ENCODE measurements around the gene SETD3. TPM values are rescaled to one million over a fixed set of nuclear protein-coding genes. Genes with fewer than 3 reads are reported as not detected.

SETD3 gene
- polyA plus RNA-seq, 1 donor from 2014 or later, result 27.8 TPM

DNA sequence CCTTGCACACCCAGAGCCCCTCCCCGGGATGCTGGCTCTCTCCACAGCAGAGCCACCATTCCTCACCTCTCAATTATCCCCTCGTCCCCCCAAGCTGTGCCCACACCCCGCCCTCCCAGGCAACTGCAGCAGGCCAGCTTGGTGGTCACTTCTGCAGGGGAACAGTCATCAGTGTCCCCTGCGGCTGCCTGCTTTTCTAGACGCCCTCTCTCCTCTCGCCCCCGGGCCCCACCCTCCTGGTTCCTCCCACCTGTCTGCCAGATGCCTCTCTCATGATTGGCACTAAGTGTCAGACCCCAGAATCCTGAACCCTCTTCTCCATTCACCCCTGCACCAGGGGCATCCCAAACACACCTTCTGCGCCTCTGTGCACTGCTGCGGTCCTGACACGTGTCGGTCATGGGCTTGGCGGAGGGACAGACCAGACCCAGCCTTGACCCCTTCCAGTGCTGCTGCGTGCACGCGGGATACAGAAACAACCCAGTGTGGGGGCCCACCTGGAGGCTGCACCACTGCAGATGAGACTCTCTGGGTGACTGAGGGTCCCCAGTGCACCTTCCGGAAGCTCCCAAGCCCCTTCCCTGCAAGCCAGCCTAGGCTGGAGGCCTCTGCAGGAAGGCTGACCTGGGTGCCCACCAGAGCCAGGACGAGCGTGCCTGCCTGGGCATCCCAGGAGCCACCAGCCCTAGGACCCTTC, 99.5 kb downstream of the SETD3 start:
- H3K9me3 Mint-ChIP-seq, result peaks cover 0 to 2% (median 0%) of the 10 kb centered on the region in 3 donors
- H3K4me3 Mint-ChIP-seq, result peak overlapping the region in 2 of 4 donors; percentile 88 to 93
- H3K27ac Mint-ChIP-seq, result peak overlapping the region in 1 of 3 donors; percentile 16
- H3K4me1 Mint-ChIP-seq, result peaks cover 5 to 15% (median 10%) of the 10 kb centered on the region in 3 donors
- peaks cover 24% of the 10 kb centered on the region for H3K27me3 Mint-ChIP-seq
- H3K36me3 Mint-ChIP-seq, result peaks cover 2% of the 10 kb centered on the region

DNA sequence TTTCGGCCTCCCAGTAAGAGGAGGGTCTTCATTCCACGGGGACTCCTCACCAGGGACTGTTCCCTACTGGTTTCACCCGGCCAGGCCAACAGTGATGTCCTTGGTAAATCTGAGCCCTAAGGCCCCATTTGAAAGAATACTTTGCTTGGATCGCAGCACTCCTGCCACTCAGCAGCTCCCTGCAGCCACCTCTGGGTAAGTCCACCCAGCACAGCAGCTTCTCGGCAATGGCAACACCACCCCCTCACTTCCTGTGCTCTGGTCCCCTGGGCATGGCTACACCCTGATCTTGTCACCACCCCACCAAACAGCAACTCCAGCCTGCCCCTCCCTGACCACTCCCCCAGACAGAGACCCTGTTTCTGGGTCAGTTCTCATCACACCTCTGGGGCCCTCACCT, 100.3 kb downstream of the SETD3 start:
- Mint-ChIP-seq H3K27ac (no peak overlapping the region), H3K27me3 (peaks cover 18% of the 10 kb centered on the region), H3K4me1 (peaks cover 1 to 15% (median 10%) of the 10 kb centered on the region in 3 donors), H3K9me3 (peaks cover 0 to under 1% (median 0%) of the 10 kb centered on the region in 3 donors), H3K36me3 (peaks cover under 1% of the 10 kb centered on the region), H3K4me3 (peak overlapping the region in 2 of 4 donors; percentile 88 to 93)

DNA sequence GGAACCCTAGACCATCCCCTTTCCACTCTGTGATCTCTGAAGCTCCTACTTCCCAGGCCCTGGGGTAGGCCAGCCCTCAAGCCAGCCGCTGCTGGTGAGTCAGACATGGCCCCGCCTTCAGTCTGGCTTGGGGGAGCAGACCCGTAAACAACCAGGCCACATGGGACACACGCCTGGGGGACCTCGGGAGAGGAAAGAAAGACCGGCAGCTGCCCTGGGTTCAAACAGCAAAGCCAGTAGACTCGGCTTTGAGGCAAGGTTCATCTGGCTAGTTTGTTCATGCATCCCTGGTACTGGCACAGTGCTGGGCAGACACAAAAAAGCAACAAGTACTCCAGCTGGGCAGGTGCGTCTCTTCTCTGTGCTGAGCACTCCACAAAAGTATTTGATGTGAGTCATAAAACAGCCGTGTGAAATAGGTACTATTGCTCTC, 101.9 kb downstream of the SETD3 start:
- Mint-ChIP-seq H3K36me3 (no peaks in the 10 kb centered on the region), H3K27ac (no peak overlapping the region), H3K4me3 (no peak overlapping the region), H3K9me3 (no peaks in the 10 kb centered on the region), H3K27me3 (peaks cover 10% of the 10 kb centered on the region), H3K4me1 (peaks cover 0 to 15% (median 10%) of the 10 kb centered on the region in 3 donors)

DNA sequence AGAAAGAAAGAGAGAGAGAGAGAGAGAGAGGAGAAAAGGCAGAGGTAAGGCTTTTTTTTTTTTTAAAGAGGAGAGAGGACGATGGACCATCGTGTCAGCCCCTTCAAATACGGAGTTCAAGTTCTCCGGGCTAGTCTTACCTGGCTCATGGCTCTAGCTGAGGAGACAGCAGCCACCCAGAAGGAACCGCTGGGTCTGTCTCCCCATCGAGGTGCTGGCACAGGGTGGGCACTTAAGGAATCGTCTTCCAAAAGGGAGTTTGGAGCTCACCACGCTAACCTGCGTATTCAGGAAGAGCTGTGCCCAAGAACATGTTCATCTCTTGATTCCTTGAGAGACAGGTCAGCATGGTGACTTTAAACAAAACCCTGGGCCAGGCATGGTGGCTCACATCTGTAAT, 102.7 kb downstream of the SETD3 start:
- H3K36me3 Mint-ChIP-seq, result no peaks in the 10 kb centered on the region
- H3K27me3 Mint-ChIP-seq, result peaks cover 7% of the 10 kb centered on the region
- H3K9me3 Mint-ChIP-seq, result no peaks in the 10 kb centered on the region
- no peak overlapping the region for H3K4me3 Mint-ChIP-seq
- H3K27ac Mint-ChIP-seq, result no peak overlapping the region
- H3K4me1 Mint-ChIP-seq, result peaks cover 0 to 15% (median 10%) of the 10 kb centered on the region in 3 donors

DNA sequence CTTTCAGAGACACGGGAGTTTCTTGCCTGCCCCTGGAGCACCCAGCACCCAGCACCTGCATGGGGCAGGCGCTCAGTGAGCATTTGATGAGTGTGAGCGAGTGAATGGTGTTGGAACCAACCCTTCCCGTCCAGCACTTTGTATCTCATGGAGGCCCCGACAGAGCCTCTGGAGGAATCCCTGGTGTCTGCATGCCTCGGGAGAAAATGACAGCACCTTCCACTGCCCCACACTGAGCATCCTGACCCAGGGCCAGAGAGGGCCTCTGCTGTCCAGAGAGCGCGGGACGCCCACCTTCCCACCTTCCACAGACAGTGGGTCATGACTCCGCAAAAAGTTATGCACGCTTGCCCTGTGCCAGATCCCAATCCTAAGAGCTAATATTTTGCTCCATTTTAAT, 105.7 kb downstream of the SETD3 start:
- H3K4me3 Mint-ChIP-seq, result no peak overlapping the region
- H3K36me3 Mint-ChIP-seq, result peaks cover 2% of the 10 kb centered on the region
- H3K27ac Mint-ChIP-seq, result no peak overlapping the region
- H3K9me3 Mint-ChIP-seq, result peaks cover 0 to 2% (median 2%) of the 10 kb centered on the region in 3 donors
- no peaks in the 10 kb centered on the region for H3K27me3 Mint-ChIP-seq
- peaks cover 0 to 3% (median 1%) of the 10 kb centered on the region in 3 donors for H3K4me1 Mint-ChIP-seq

DNA sequence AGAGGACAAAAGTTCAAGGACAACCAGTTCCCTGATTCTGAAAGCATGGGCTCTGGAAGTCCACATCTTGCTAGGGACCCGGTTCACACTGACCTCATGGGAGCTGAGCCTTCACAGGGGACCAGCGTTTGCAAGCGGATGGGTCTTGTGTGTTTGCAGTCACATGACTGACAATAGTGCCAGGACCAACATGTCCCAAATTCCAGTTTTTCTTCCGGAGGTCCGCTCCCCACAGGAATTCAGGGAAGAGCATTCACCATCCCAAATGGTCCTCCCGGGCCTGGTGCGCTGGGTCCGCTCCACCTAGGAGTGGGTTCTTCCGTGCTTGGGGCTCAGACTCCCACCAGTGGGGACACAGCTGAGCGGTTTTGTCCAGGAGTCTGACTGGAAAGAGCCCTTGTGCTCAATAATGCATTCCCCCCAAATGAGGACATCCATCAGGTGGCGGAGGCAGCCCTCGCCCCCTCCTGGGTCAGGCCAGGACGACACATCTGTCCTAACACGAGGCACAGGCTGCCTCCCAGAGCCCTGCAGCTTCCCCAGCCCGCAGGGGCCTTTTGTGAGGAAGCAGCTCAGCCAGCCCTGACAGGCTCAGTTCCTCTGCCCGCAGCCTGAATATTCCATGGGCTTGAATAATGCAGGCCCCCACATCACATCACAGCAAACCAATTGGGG, 116.9 kb downstream of the SETD3 start:
- Mint-ChIP-seq H3K9me3 (peaks cover 0 to 2% (median 0%) of the 10 kb centered on the region in 3 donors), H3K4me1 (no peaks in the 10 kb centered on the region), H3K4me3 (no peak overlapping the region), H3K27me3 (no peaks in the 10 kb centered on the region), H3K27ac (no peak overlapping the region), H3K36me3 (no peaks in the 10 kb centered on the region)

DNA sequence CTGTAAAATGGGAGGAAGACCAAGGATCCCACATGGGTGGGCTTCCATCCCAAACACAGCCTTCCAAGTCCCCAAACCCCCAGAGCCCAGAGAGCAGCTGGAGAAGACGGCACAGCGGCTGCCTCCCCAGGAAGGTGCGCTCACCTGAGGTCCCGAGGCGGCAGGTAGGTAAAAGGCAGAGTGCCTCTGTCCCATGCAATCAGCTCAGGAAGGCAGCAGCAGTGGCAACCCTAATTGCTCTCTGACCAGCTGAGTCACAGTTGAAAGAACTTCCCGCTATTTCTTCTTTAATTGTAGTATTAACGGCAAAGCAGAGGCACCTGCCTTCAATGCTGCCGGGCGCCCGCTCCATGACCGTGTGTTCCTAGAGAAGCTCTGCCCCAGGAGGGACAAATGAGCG, 117.6 kb downstream of the SETD3 start:
- Mint-ChIP-seq H3K27me3 (peaks cover 1% of the 10 kb centered on the region), H3K4me3 (no peak overlapping the region), H3K27ac (no peak overlapping the region), H3K9me3 (peaks cover 0 to 2% (median 0%) of the 10 kb centered on the region in 3 donors), H3K36me3 (no peaks in the 10 kb centered on the region), H3K4me1 (no peaks in the 10 kb centered on the region)

DNA sequence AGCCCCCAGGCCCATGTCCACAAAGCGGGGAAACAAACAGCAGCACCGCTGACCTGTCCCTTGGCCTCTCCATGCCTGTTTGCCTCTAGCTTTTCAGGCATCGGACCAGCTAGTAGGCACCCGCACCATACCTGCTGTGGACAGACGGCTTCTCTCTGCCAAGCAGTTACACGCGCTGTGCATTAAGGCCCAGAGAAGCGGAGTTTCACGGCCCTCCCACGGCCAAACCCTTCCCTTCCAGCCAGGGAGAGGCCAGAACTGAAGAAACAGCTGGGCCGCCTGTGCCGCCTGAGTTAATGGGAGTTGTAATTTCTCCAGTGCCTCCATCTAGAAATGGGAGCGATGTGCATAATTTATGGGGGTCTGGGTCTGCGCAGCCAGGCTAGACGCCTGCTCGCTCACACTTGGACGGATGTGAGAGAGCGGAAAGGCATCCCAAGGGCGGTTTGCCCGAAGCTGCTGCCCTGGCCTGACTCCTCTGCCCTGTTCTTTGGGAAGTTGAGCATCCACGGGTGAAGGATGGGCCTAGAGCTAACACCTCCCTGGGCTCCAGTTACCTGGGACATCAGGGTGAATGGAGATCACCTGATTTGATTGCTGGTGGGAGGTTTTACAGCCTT, 119.0 kb downstream of the SETD3 start:
- peaks cover 0 to 2% (median 0%) of the 10 kb centered on the region in 3 donors for H3K9me3 Mint-ChIP-seq
- no peaks in the 10 kb centered on the region for H3K4me1 Mint-ChIP-seq
- no peak overlapping the region for H3K4me3 Mint-ChIP-seq
- H3K27me3 Mint-ChIP-seq, result peaks cover 2% of the 10 kb centered on the region
- no peaks in the 10 kb centered on the region for H3K36me3 Mint-ChIP-seq
- no peak overlapping the region for H3K27ac Mint-ChIP-seq

DNA sequence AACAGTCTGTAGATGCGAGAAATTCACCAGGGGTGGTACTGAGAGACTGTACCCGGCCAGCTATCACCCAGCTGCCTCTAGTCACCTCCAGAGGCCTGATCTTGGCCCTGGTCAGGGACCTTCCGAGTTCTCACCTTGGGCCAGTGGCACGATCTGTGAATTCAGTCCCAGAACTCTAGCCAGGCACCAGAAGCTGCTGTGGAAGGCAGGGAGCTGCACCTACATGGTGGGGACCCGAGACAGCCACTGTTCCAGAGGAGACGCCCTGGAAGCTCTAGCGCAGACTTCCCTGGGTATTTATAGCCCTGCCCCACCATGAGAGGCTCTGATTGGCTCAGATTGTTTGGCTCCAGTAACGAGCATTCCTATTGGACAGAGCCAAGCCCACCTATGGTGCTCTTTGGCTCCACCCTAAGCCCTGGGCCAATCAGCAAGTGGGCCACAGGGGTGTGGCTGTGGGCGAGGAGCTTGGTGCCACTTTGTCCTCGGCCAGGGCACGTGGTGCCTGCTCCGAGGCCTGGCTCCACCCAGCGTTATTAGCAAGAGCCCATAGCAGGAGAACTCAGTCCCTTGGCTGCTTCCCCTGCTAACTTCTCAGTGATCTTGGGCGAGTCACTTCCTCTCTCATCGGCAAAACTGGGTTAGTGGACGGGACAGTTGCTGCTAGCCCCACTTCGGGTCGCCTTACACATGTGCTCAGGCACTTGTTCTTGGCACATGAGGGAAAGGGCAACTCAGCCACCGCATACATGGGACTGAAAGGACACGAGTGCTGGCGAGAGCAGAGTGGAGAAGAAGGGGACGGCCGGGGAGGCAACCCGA, 119.7 kb downstream of the SETD3 start:
- Mint-ChIP-seq H3K36me3 (no peaks in the 10 kb centered on the region), H3K4me3 (no peak overlapping the region), H3K4me1 (no peaks in the 10 kb centered on the region), H3K9me3 (peaks cover 0 to 2% (median 0%) of the 10 kb centered on the region in 3 donors), H3K27ac (no peak overlapping the region), H3K27me3 (peaks cover 2% of the 10 kb centered on the region)

DNA sequence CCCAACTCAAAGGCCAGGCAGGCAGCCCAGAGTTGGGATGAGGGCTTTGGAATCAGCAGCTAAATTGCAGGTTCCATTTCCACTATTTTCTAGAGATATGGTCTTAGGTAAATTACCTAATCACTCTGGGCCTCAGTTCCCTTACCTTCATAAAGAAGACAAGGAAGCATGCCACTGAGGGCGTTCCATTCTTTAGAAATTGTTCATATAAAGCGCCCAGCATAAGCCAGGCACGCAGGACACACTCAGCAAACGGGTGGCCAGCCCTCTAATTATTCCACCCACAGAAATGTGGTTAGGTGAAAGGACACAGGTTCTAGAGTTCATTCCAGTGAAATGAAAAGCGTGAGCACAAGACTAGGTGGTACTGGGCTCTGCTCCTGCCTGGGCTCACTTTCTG, 120.8 kb downstream of the SETD3 start:
- Mint-ChIP-seq H3K4me1 (no peaks in the 10 kb centered on the region), H3K4me3 (no peak overlapping the region), H3K9me3 (peaks cover 0 to 2% (median 0%) of the 10 kb centered on the region in 3 donors), H3K36me3 (no peaks in the 10 kb centered on the region), H3K27me3 (peaks cover 2% of the 10 kb centered on the region), H3K27ac (no peak overlapping the region)

DNA sequence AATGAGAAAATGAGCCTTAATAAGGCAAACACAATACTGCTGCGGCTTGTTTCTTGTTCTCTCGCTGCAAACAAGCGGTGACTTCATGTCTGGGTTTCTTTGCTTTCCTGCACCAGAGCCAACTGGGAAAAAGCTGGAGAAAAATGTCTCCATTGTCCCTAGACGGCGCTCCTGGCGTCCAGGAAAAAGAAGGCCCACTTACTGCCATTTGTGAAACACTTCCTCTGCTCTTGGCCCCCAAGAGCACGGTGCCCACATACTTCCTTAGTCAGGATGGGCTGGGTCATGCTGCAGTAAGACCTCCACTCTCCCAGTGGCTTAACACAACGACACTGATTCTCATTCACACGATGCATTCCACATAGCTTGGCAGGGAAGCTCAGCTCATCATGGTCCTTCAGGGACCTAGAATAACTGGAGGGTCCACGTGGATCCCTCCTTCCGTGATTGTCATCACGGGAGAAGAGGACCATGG, 122.7 kb downstream of the SETD3 start:
- H3K27ac Mint-ChIP-seq, result peak overlapping the region in 1 of 3 donors; percentile 80
- peaks cover 2% of the 10 kb centered on the region for H3K27me3 Mint-ChIP-seq
- H3K4me1 Mint-ChIP-seq, result no peaks in the 10 kb centered on the region
- H3K9me3 Mint-ChIP-seq, result peaks cover 0 to 2% (median 0%) of the 10 kb centered on the region in 3 donors
- H3K4me3 Mint-ChIP-seq, result no peak overlapping the region
- H3K36me3 Mint-ChIP-seq, result no peaks in the 10 kb centered on the region

DNA sequence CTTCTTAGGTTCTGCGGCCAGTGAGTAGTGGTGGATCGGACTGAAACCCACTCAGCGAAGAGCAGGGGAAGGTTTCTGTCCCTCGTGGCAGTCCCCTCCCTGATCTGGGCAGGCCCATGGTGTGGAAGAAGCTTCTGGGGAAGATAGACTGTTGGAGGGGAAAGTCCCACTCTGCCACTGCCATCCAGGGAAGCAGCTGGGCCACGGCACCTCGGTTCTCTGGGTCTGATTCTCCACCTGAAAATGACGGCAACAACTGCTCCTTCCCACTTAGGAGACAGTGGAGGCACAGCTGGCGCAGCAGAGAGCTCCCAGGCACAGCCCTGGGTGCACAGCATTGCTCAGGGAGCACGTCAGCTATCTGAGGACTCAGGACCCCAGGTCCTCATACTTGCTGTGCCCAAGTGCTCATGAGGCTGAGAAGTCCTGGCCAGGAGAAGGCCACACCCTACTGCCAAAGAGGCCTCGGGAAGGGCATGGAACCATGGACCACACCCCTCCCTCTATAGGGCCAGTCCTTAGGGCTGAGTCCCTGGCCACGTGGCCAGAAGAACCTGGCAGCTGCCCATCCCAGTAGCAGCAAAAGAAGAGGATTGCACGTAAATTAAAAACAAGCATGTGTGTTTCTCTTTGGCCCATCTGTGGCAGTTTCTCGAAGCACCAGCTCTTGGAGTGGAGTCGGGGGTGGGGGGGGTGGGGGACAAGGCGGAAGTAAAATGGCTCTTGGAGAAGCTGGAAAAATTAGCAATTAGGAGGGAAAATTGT, 123.3 kb downstream of the SETD3 start:
- H3K4me1 Mint-ChIP-seq, result no peaks in the 10 kb centered on the region
- no peak overlapping the region for H3K27ac Mint-ChIP-seq
- H3K4me3 Mint-ChIP-seq, result no peak overlapping the region
- peaks cover 2% of the 10 kb centered on the region for H3K27me3 Mint-ChIP-seq
- no peaks in the 10 kb centered on the region for H3K36me3 Mint-ChIP-seq
- peaks cover 0 to under 1% (median 0%) of the 10 kb centered on the region in 3 donors for H3K9me3 Mint-ChIP-seq

DNA sequence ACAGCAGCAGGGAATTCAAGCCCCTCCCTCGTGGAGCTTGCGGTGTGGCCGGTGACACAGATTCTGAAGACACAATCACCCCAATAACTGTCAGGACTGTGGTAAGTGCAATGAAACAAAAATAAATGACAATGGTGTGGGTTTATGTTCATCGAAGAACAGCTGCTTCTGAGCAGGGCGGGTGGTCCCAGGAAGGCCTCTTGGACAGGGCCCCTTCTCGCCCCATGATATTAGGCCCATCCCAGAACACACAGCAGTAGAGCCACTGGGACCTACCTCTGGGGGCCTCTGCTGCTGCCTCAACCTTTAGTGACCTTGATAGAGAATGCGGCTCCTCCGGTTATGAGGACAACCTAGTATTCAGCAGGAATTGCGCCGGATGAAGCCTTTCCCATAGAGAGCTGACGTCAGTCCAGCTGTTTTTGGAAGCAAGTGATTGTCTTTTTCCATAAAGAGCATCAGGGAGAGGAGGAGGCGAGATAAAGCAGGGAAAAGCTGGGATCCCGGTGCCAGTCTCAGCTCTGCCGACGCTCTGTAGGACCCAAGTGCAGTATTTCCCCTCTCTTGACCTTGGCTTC, 124.5 kb downstream of the SETD3 start:
- Mint-ChIP-seq H3K4me3 (no peak overlapping the region), H3K9me3 (no peaks in the 10 kb centered on the region), H3K4me1 (no peaks in the 10 kb centered on the region), H3K27ac (no peak overlapping the region), H3K36me3 (no peaks in the 10 kb centered on the region), H3K27me3 (peaks cover 3% of the 10 kb centered on the region)
